GM23338 (cell line): ENCODE measurements around the gene PFDN4. TPM values are rescaled to one million over a fixed set of nuclear protein-coding genes. Genes with fewer than 3 reads are reported as not detected.

Source experiments
- ATAC-seq: fragments of 200-7000 bp; cut with Tn5 transposase; 3 replicates; pipeline ENCODE4 v1.9.1; 2020
- DNase-seq: peaks from one replicate; pipeline ENCODE4 v3.0.0-alpha.2; 2015; ENCODE audit warnings: low spot score
- H2AFZ ChIP-seq: fragments of 200-600 bp; sonication (generic); 2 replicates; pipeline ENCODE4 v1.8.0; 2016; ENCODE audit warnings: antibody characterized with exemption, mild to moderate bottlenecking, moderate library complexity
- H3F3A ChIP-seq: fragments of 200-600 bp; sonication (generic); replicated peaks from 2 replicates; pipeline ENCODE4 v1.8.0; 2017; ENCODE audit warnings: antibody characterized with exemption, mixed run types, low read depth
- H3K27ac ChIP-seq: fragments of 200-600 bp; sonication (generic); 2 replicates; pipeline ENCODE4 v1.6.1; 2016; ENCODE audit warnings: low read depth
- H3K27me3 ChIP-seq: fragments of 200-600 bp; sonication (generic); 2 replicates; pipeline ENCODE4 v1.8.0; 2016; ENCODE audit warnings: mild to moderate bottlenecking, mixed run types, moderate library complexity; ENCODE audit not compliant: insufficient read depth
- H3K36me3 ChIP-seq: fragments of 200-600 bp; sonication (generic); 2 replicates; pipeline ENCODE4 v1.8.0; 2016; ENCODE audit warnings: mild to moderate bottlenecking; ENCODE audit not compliant: insufficient read depth
- H3K4me1 ChIP-seq: fragments of 200-600 bp; sonication (generic); 2 replicates; pipeline ENCODE4 v1.8.0; 2016; ENCODE audit warnings: mild to moderate bottlenecking, moderate library complexity; ENCODE audit not compliant: insufficient read depth
- H3K4me2 ChIP-seq: fragments of 200-600 bp; sonication (generic); 2 replicates; pipeline ENCODE4 v1.7.1; 2017; ENCODE audit warnings: mixed run types
- H3K4me3 ChIP-seq: fragments of 200-600 bp; sonication (generic); 2 replicates; pipeline ENCODE4 v1.6.1; 2016; ENCODE audit warnings: mixed run types
- H3K79me2 ChIP-seq: fragments of 200-600 bp; sonication (generic); replicated peaks from 2 replicates; pipeline ENCODE4 v1.8.0; 2017; ENCODE audit warnings: mild to moderate bottlenecking; ENCODE audit not compliant: insufficient read depth
- H3K9me2 ChIP-seq: fragments of 200-600 bp; sonication (generic); 2 replicates; pipeline ENCODE4 v1.8.0; 2017; ENCODE audit not compliant: insufficient read depth
- H4K20me1 ChIP-seq: fragments of 200-600 bp; sonication (generic); replicated peaks from 2 replicates; pipeline ENCODE4 v1.8.0; 2017; ENCODE audit warnings: mild to moderate bottlenecking; ENCODE audit not compliant: insufficient read depth
- H3K27ac Mint-ChIP-seq: 2 replicates; pipeline ENCODE4 v1.8.0; 2020; ENCODE audit warnings: inconsistent platforms, mild to moderate bottlenecking, moderate library complexity, mixed read lengths
- H3K27me3 Mint-ChIP-seq: 3 replicates; pipeline ENCODE4 v1.8.0; 2022; ENCODE audit warnings: low read depth, mild to moderate bottlenecking, moderate library complexity, mixed read lengths, inconsistent platforms; ENCODE audit not compliant: insufficient read depth, poor library complexity
- H3K36me3 Mint-ChIP-seq: 3 replicates; pipeline ENCODE4 v1.8.0; 2021; ENCODE audit warnings: low read depth, mild to moderate bottlenecking, inconsistent platforms, moderate library complexity, mixed read lengths
- H3K4me1 Mint-ChIP-seq: 3 replicates; pipeline ENCODE4 v1.8.0; 2020; ENCODE audit warnings: mild to moderate bottlenecking, inconsistent platforms, mixed read lengths
- H3K4me3 Mint-ChIP-seq: 3 replicates; pipeline ENCODE4 v1.8.0; 2021; ENCODE audit warnings: moderate library complexity, mild to moderate bottlenecking, inconsistent platforms, mixed read lengths
- H3K9me3 Mint-ChIP-seq: 3 replicates; pipeline ENCODE4 v1.8.0; 2020; ENCODE audit warnings: moderate library complexity, mild to moderate bottlenecking, inconsistent platforms, mixed read lengths
- CREB1 ChIP-seq: fragments of 250-450 bp; sonication (Bioruptor Pico); IDR thresholded peaks from 2 replicates; pipeline ENCODE4 v1.5.0; 2020; ENCODE audit warnings: low read depth, mild to moderate bottlenecking, moderate library complexity
- CTCF ChIP-seq, 2 experiments: fragments of 200-600 bp in 1 of 2; sonication (generic) in 1 of 2; conservative IDR thresholded peaks; 2 replicates each; pipeline versions ENCODE4 v1.5.1 to v1.6.1; 2016 to 2017; ENCODE audit warnings: antibody characterized with exemption in 2 of 2, low read depth in 2 of 2, mild to moderate bottlenecking in 2 of 2, moderate library complexity in 1 of 2
- ETS1 ChIP-seq: IDR thresholded peaks from 2 replicates; pipeline ENCODE4 v1.6.1; 2016; ENCODE audit warnings: antibody characterized with exemption
- EZH2 ChIP-seq: fragments of 200-600 bp; sonication (generic); IDR thresholded peaks from one replicate; pipeline ENCODE4 v1.8.0; 2017; ENCODE audit warnings: antibody characterized with exemption, mild to moderate bottlenecking, low read depth; ENCODE audit not compliant: unreplicated experiment
- EZH2phosphoT487 ChIP-seq: fragments of 200-600 bp; sonication (generic); IDR thresholded peaks from one replicate; pipeline ENCODE4 v1.8.1; 2018; ENCODE audit warnings: antibody characterized with exemption; ENCODE audit not compliant: unreplicated experiment
- JUNB ChIP-seq: IDR thresholded peaks from one replicate; pipeline ENCODE4 v1.6.1; 2016; ENCODE audit warnings: antibody characterized with exemption; ENCODE audit not compliant: unreplicated experiment
- NANOG ChIP-seq: IDR thresholded peaks from 2 replicates; pipeline ENCODE4 v1.6.1; 2016; ENCODE audit warnings: antibody characterized with exemption, borderline replicate concordance
- POLR2AphosphoS5 ChIP-seq: IDR thresholded peaks from 2 replicates; pipeline ENCODE4 v1.6.1; 2016; ENCODE audit warnings: antibody characterized with exemption, low read depth
- REST ChIP-seq: IDR thresholded peaks from one replicate; pipeline ENCODE4 v1.6.1; 2018; ENCODE audit warnings: antibody characterized with exemption; ENCODE audit not compliant: unreplicated experiment
- STAT1 ChIP-seq: IDR thresholded peaks from one replicate; pipeline ENCODE4 v1.6.1; 2016; ENCODE audit warnings: antibody characterized with exemption; ENCODE audit not compliant: unreplicated experiment
- ZNF114 ChIP-seq: fragments of 250-450 bp; sonication (Bioruptor Pico); IDR thresholded peaks from 2 replicates; pipeline ENCODE4 v1.5.0; 2020; ENCODE audit warnings: mild to moderate bottlenecking, moderate library complexity
- ZNF331 ChIP-seq: fragments of 250-450 bp; sonication (Bioruptor Pico); IDR thresholded peaks from 2 replicates; pipeline ENCODE4 v1.5.0; 2020; ENCODE audit warnings: low read depth, mild to moderate bottlenecking, moderate library complexity
- ZNF462 ChIP-seq: fragments of 250-450 bp; sonication (Bioruptor Pico); IDR thresholded peaks from 2 replicates; pipeline ENCODE4 v1.5.0; 2020; ENCODE audit warnings: mild to moderate bottlenecking, moderate library complexity
- polyA plus RNA-seq: library from polyadenylated mRNA; unstranded; fragments of >200 nt; fragmentation: Nextera tagmentation; extraction: Ambion mirVana; gene quantifications from 2 replicates; pipeline ENCODE4 v1.2.1, GENCODE V29; 2016
- total RNA-seq: library from RNA; depleted of rRNA; stranded (reverse); fragments of >200 nt; shearing (Covaris generic); gene quantifications from 2 replicates; pipeline ENCODE4 v1.2.3, GENCODE V29; 2014

PFDN4 gene
- total and polyA plus RNA-seq, 2 experiments from 2014 or later: 105 to 477 TPM

- no peaks in the 10 kb centered on the region for H3F3A ChIP-seq
- no peak overlapping the region for H3K27ac ChIP-seq
- no peak overlapping the region for H3K27ac Mint-ChIP-seq
- H4K20me1 ChIP-seq: no peaks in the 10 kb centered on the region
- no peak for DNase-seq
- H3K27me3 Mint-ChIP-seq: no peaks in the 10 kb centered on the region
- H3K4me3 Mint-ChIP-seq: no peak overlapping the region
- H3K4me1 ChIP-seq: no peaks in the 10 kb centered on the region
- H3K79me2 ChIP-seq: no peaks in the 10 kb centered on the region
- no peaks in the 10 kb centered on the region for H3K27me3 ChIP-seq
- H3K4me2 ChIP-seq: no peak overlapping the region
- H3K4me3 ChIP-seq: no peak overlapping the region
- H3K36me3 ChIP-seq: no peaks in the 10 kb centered on the region
- H3K36me3 Mint-ChIP-seq: no peaks in the 10 kb centered on the region
- H3K4me1 Mint-ChIP-seq: no peaks in the 10 kb centered on the region
- ATAC-seq: no peak
- no peak for TF ChIP-seq ZNF462 (CRISPR knock-in tag)
- no peak for TF ChIP-seq STAT1
- no peak for TF ChIP-seq NANOG
- no peak for TF ChIP-seq EZH2
- no peak for TF ChIP-seq CREB1 (CRISPR knock-in tag)
- no peak for TF ChIP-seq EZH2phosphoT487
- no peak for TF ChIP-seq JUNB
- TF ChIP-seq CTCF (conservative IDR thresholded peaks at IDR 0.05; ENCODE audit: low read depth in 2 of 2): no peak
- TF ChIP-seq ETS1: no peak
- no peak for TF ChIP-seq POLR2AphosphoS5
- TF ChIP-seq REST: no peak
- TF ChIP-seq ZNF114: no peak
- TF ChIP-seq ZNF331 (CRISPR knock-in tag): no peak
- H3K9me2 ChIP-seq: no peaks in the 10 kb centered on the region
- no peak overlapping the region for H2AFZ ChIP-seq
- H3K9me3 Mint-ChIP-seq: peaks cover 3% of the 10 kb centered on the region; the same call in 1 of the 3 replicates
Measured at GRCh38 chr20:54234991-54235390, 27.1 kb downstream of the PFDN4 start.
